ENCODE results near the gene MBLAC1. TPM values are rescaled to one million over a fixed set of nuclear protein-coding genes. Genes with fewer than 3 reads are reported as not detected.

MBLAC1 gene
- total and polyA plus RNA-seq, 4 donors, result 1.4 to 2.3 (median 1.8) TPM

- intact Hi-C loops (cut with DNase I), result no loop called here
- Histone ChIP-seq H3K27ac (ENCODE audit: low read depth in 1 of 2, low read length in 2 of 2) (peak overlapping the region in 1 of 2 donors; percentile 36), H3K4me3 (ENCODE audit: low read length in 2 of 2) (peak overlapping the region; percentile 80 to 84), H3K27me3 (ENCODE audit: control insufficient read depth in 1 of 2, insufficient read depth in 2 of 2, low read length in 1 of 2) (no peaks in the 10 kb centered on the region), H3K36me3 (ENCODE audit: control insufficient read depth in 1 of 2, insufficient read depth in 2 of 2, low read length in 1 of 2) (no peaks in the 10 kb centered on the region), H3K4me1 (ENCODE audit: control insufficient read depth in 1 of 2, insufficient read depth in 2 of 2, low read length in 2 of 2) (no peaks in the 10 kb centered on the region), H3K9me3 (ENCODE audit: control insufficient read depth, low read length) (no peaks in the 10 kb centered on the region)
- 18 to 19% methylated on average over 30 to 32 of the region's 32 CpGs for WGBS, 2 donors
- DNase-seq, result no peak
- ATAC-seq (ENCODE audit: low FRiP score), result no peak
Measured at GRCh38 chr7:100157334-100158228, 30.8 kb downstream of the MBLAC1 start.

- intact Hi-C loops (cut with DNase I), result no loop called here
- peak; percentile 96 to 99 for DNase-seq
- WGBS, 2 donors, result 1 to 2% methylated on average over 65 to 87 of the region's 87 CpGs
- no peaks in the 10 kb centered on the region for H3K27me3 ChIP-seq (ENCODE audit: control insufficient read depth in 1 of 2, insufficient read depth in 2 of 2, low read length in 1 of 2)
- no peaks in the 10 kb centered on the region for H3K4me1 ChIP-seq (ENCODE audit: control insufficient read depth in 1 of 2, insufficient read depth in 2 of 2, low read length in 2 of 2)
- ATAC-seq (ENCODE audit: low FRiP score), result peak; percentile 93
- H3K27ac ChIP-seq (ENCODE audit: low read depth in 1 of 2, low read length in 2 of 2), result peak within 1 kb of the TSS in 1 of 2 donors; percentile 60
- no peaks in the 10 kb centered on the region for H3K9me3 ChIP-seq (ENCODE audit: control insufficient read depth, low read length)
- no peaks in the 10 kb centered on the region for H3K36me3 ChIP-seq (ENCODE audit: control insufficient read depth in 1 of 2, insufficient read depth in 2 of 2, low read length in 1 of 2)
- peak within 1 kb of the TSS; percentile 80 to 84 for H3K4me3 ChIP-seq (ENCODE audit: low read length in 2 of 2)
Measured at GRCh38 chr7:100158229-100159098, 31.7 kb downstream of the MBLAC1 start, which contains the start of gene TRAPPC14. Gene TRAPPC14, minus strand, starts transcription at chr7:100158723. Its CDS starts 224 bp downstream, at chr7:100158499.

GRCh38 chr7:100159099-100159623, 32.4 kb downstream of the MBLAC1 start:
- peak in 1 of 2 donors; percentile 20 for DNase-seq
- intact Hi-C loops (cut with DNase I), result no loop called here
- no peak overlapping the region for H3K27ac ChIP-seq (ENCODE audit: low read depth in 1 of 2, low read length in 2 of 2)

GRCh38 chr7:100160067-100160466, 33.3 kb downstream of the MBLAC1 start:
- no peaks in the 10 kb centered on the region for H3K4me1 ChIP-seq (ENCODE audit: control insufficient read depth in 1 of 2, insufficient read depth in 2 of 2, low read length in 2 of 2)
- no peak overlapping the region for H3K4me3 ChIP-seq (ENCODE audit: low read length in 2 of 2)
- DNase-seq (peak in 1 of 2 donors; percentile 44), ATAC-seq (ENCODE audit: low FRiP score) (no peak)
- no peak overlapping the region for H3K27ac ChIP-seq (ENCODE audit: low read depth in 1 of 2, low read length in 2 of 2)
- H3K27me3 ChIP-seq (ENCODE audit: control insufficient read depth in 1 of 2, insufficient read depth in 2 of 2, low read length in 1 of 2), result no peaks in the 10 kb centered on the region
- no peaks in the 10 kb centered on the region for H3K9me3 ChIP-seq (ENCODE audit: control insufficient read depth, low read length)
- WGBS, 2 donors, result 90 to 94% methylated on average over 18 of the region's 18 CpGs
- intact Hi-C loops (cut with DNase I), result no loop called here
- no peaks in the 10 kb centered on the region for H3K36me3 ChIP-seq (ENCODE audit: control insufficient read depth in 1 of 2, insufficient read depth in 2 of 2, low read length in 1 of 2)

More at GRCh38 chr7:100159099-100159623, 32.4 kb downstream of the MBLAC1 start:
- 69 to 71% methylated on average over 7 of the region's 7 CpGs for WGBS, 2 donors
- H3K9me3 ChIP-seq (ENCODE audit: control insufficient read depth, low read length), result no peaks in the 10 kb centered on the region
- H3K36me3 ChIP-seq (ENCODE audit: control insufficient read depth in 1 of 2, insufficient read depth in 2 of 2, low read length in 1 of 2), result no peaks in the 10 kb centered on the region
- peak overlapping the region in 1 of 2 donors; percentile 84 for H3K4me3 ChIP-seq (ENCODE audit: low read length in 2 of 2)
- H3K4me1 ChIP-seq (ENCODE audit: control insufficient read depth in 1 of 2, insufficient read depth in 2 of 2, low read length in 2 of 2), result no peaks in the 10 kb centered on the region
- ATAC-seq (ENCODE audit: low FRiP score), result no peak
- no peaks in the 10 kb centered on the region for H3K27me3 ChIP-seq (ENCODE audit: control insufficient read depth in 1 of 2, insufficient read depth in 2 of 2, low read length in 1 of 2)

- peak; percentile 21 to 32 for DNase-seq
- WGBS, 2 donors, result 77 to 78% methylated on average over 6 of the region's 6 CpGs
- intact Hi-C loops (cut with DNase I), result no loop called here
- Histone ChIP-seq H3K27me3 (ENCODE audit: control insufficient read depth in 1 of 2, insufficient read depth in 2 of 2, low read length in 1 of 2) (no peaks in the 10 kb centered on the region), H3K9me3 (ENCODE audit: control insufficient read depth, low read length) (no peaks in the 10 kb centered on the region), H3K27ac (ENCODE audit: low read depth in 1 of 2, low read length in 2 of 2) (no peak overlapping the region), H3K4me1 (ENCODE audit: control insufficient read depth in 1 of 2, insufficient read depth in 2 of 2, low read length in 2 of 2) (no peaks in the 10 kb centered on the region), H3K36me3 (ENCODE audit: control insufficient read depth in 1 of 2, insufficient read depth in 2 of 2, low read length in 1 of 2) (no peaks in the 10 kb centered on the region), H3K4me3 (ENCODE audit: low read length in 2 of 2) (no peak overlapping the region)
- ATAC-seq (ENCODE audit: low FRiP score), result no peak
Measured at GRCh38 chr7:100163006-100163531, 36.3 kb downstream of the MBLAC1 start.

GRCh38 chr7:100163871-100164270, 37.1 kb downstream of the MBLAC1 start:
- no peak overlapping the region for H3K27ac ChIP-seq (ENCODE audit: low read depth in 1 of 2, low read length in 2 of 2)
- ATAC-seq (ENCODE audit: low FRiP score) (no peak), DNase-seq (peak in 1 of 2 donors; percentile 12)
- H3K9me3 ChIP-seq (ENCODE audit: control insufficient read depth, low read length), result no peaks in the 10 kb centered on the region
- WGBS, 2 donors, result 90 to 94% methylated on average over 5 of the region's 5 CpGs
- H3K27me3 ChIP-seq (ENCODE audit: control insufficient read depth in 1 of 2, insufficient read depth in 2 of 2, low read length in 1 of 2), result no peaks in the 10 kb centered on the region
- no peaks in the 10 kb centered on the region for H3K4me1 ChIP-seq (ENCODE audit: control insufficient read depth in 1 of 2, insufficient read depth in 2 of 2, low read length in 2 of 2)
- H3K36me3 ChIP-seq (ENCODE audit: control insufficient read depth in 1 of 2, insufficient read depth in 2 of 2, low read length in 1 of 2), result no peaks in the 10 kb centered on the region
- intact Hi-C loops (cut with DNase I), result no loop called here
- H3K4me3 ChIP-seq (ENCODE audit: low read length in 2 of 2), result no peak overlapping the region

GRCh38 chr7:100166317-100166940, 39.7 kb downstream of the MBLAC1 start:
- no peaks in the 10 kb centered on the region for H3K36me3 ChIP-seq (ENCODE audit: control insufficient read depth in 1 of 2, insufficient read depth in 2 of 2, low read length in 1 of 2)
- intact Hi-C loops (cut with DNase I), result no loop called here
- DNase-seq, result peak; percentile 27 to 42
- H3K4me1 ChIP-seq (ENCODE audit: control insufficient read depth in 1 of 2, insufficient read depth in 2 of 2, low read length in 2 of 2), result no peaks in the 10 kb centered on the region
- 90 to 92% methylated on average over 16 of the region's 16 CpGs for WGBS, 2 donors
- H3K27ac ChIP-seq (ENCODE audit: low read depth in 1 of 2, low read length in 2 of 2), result no peak overlapping the region
- H3K27me3 ChIP-seq (ENCODE audit: control insufficient read depth in 1 of 2, insufficient read depth in 2 of 2, low read length in 1 of 2), result no peaks in the 10 kb centered on the region
- no peak for ATAC-seq (ENCODE audit: low FRiP score)
- no peak overlapping the region for H3K4me3 ChIP-seq (ENCODE audit: low read length in 2 of 2)
- H3K9me3 ChIP-seq (ENCODE audit: control insufficient read depth, low read length), result no peaks in the 10 kb centered on the region

Measured in aorta (tissue), 5 donors.